ENCODE results near the gene SPATC1L. TPM values are rescaled to one million over a fixed set of nuclear protein-coding genes. Genes with fewer than 3 reads are reported as not detected.

SPATC1L gene
- total and polyA plus RNA-seq, 2 donors (not counting 3 experiments of a cell fraction or from before 2014, with no cell fraction given), result 11.5 to 15.3 TPM

DNA sequence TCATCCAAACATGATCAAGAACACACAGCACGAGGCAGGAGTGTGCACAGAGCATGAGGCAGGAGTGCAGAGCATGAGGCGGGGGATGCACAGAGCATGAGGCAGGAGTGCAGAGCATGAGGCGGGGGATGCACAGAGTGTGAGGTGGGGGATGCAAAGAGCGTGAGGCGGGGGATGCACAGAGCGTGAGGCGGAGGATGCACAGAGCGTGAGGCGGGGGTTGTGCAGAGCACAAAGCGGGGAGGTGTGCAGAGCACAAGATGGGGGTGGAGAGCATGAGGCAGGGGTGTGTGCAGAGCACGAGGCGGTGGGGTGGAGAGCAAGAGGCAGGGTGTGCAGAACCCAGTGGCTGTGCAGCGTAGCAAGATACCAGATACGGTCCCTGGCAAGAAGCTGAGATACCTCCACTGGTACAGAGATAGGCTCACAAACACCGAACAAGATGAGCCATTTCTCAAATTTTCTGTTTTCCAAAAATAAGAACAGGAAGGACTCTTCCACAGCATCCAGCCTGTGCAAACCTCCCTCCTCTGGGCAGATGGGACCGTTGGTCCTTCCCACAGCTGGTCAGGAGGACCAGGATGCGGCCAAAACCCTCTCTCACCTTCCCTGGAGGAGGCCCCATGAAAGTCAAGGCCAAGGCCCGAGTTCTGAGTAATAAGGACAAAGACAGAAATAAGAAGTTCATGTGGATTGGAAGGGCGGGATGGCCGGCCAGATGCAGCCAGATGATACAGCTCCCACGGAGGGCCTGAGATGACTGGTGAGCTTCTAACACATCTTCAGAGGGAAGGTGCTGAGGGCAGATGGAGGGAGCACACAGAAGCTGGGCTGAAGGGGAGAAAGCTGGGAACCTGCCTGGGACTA lies 12.0 kb downstream of the SPATC1L start:
- intact Hi-C loops (cut with micrococcal nuclease) (no loop called here), dilution Hi-C loops (cut with MboI; ENCODE audit: extremely low pct_ligation_motif_present, low sequenced_read_pairs) (no loop called here)
- Histone ChIP-seq H3K27me3 (ENCODE audit: control insufficient read depth in 2 of 2, insufficient read depth in 2 of 2, low read length in 2 of 2) (peaks cover 2 to 11% of the 10 kb centered on the region in 2 experiments), H3K36me3 (ENCODE audit: control insufficient read depth in 2 of 2, extremely low read depth in 1 of 2, insufficient read depth in 2 of 2, low read length in 2 of 2) (no peaks in the 10 kb centered on the region), H3K9me1 (replicated peaks; ENCODE audit: control insufficient read depth, extremely low read depth, insufficient read depth, low read length) (no peaks in the 10 kb centered on the region), H3K4me1 (ENCODE audit: control insufficient read depth, extremely low read depth, insufficient read depth, low read length) (no peaks in the 10 kb centered on the region), H3K4me2 (ENCODE audit: insufficient read depth, low read length) (no peak overlapping the region), H3K79me2 (ENCODE audit: control insufficient read depth, insufficient read depth, low read length) (no peaks in the 10 kb centered on the region), H3K27ac (ENCODE audit: insufficient read depth, low read depth, low read length) (no peak overlapping the region), H2AFZ (ENCODE audit: low read depth, low read length) (no peak overlapping the region), H3K4me3 (replicated peaks in 1 of 3; ENCODE audit: insufficient read depth in 1 of 3, low read depth in 1 of 3, low read length in 3 of 3) (no peak overlapping the region), H3K9ac (replicated peaks; ENCODE audit: extremely low read depth, insufficient read depth, low read length) (no peak overlapping the region), H3K9me3 (replicated peaks; ENCODE audit: control insufficient read depth, insufficient read depth, low read length) (no peaks in the 10 kb centered on the region), H4K20me1 (replicated peaks; ENCODE audit: control insufficient read depth, extremely low read depth, insufficient read depth, low read length) (no peaks in the 10 kb centered on the region)
- TF ChIP-seq FOS (IDR thresholded peaks at IDR 0.05; ENCODE audit: borderline replicate concordance, insufficient read depth, low read length) (no peak), MYC (IDR thresholded peaks at IDR 0.05; ENCODE audit: low read depth, low read length) (no peak), GATA2 (IDR thresholded peaks at IDR 0.05; ENCODE audit: insufficient read depth, insufficient read length, low read depth, low read length) (no peak), EZH2 (IDR thresholded peaks at IDR 0.05; ENCODE audit: borderline replicate concordance, low read depth, low read length, severe bottlenecking) (no peak), JUN (IDR thresholded peaks at IDR 0.05; ENCODE audit: borderline replicate concordance, insufficient read depth, insufficient read length, low read depth) (no peak), POLR2A (IDR thresholded peaks at IDR 0.05; ENCODE audit: low read depth, low read length) (no peak), POLR2AphosphoS5 (IDR thresholded peaks at IDR 0.05; ENCODE audit: insufficient read depth, low read depth, low read length) (no peak)
- TF ChIP-seq, protein P1, sequence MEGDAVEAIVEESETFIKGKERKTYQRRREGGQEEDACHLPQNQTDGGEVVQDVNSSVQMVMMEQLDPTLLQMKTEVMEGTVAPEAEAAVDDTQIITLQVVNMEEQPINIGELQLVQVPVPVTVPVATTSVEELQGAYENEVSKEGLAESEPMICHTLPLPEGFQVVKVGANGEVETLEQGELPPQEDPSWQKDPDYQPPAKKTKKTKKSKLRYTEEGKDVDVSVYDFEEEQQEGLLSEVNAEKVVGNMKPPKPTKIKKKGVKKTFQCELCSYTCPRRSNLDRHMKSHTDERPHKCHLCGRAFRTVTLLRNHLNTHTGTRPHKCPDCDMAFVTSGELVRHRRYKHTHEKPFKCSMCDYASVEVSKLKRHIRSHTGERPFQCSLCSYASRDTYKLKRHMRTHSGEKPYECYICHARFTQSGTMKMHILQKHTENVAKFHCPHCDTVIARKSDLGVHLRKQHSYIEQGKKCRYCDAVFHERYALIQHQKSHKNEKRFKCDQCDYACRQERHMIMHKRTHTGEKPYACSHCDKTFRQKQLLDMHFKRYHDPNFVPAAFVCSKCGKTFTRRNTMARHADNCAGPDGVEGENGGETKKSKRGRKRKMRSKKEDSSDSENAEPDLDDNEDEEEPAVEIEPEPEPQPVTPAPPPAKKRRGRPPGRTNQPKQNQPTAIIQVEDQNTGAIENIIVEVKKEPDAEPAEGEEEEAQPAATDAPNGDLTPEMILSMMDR (IDR thresholded peaks at IDR 0.05; ENCODE audit: extremely low read depth in 1 of 2, insufficient read depth in 1 of 2, low read depth in 1 of 2, low read length in 2 of 2), result no peak
- TF ChIP-seq, protein P2, sequence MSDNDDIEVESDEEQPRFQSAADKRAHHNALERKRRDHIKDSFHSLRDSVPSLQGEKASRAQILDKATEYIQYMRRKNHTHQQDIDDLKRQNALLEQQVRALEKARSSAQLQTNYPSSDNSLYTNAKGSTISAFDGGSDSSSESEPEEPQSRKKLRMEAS (IDR thresholded peaks at IDR 0.05; ENCODE audit: insufficient read depth, insufficient read length), result no peak
- BruUV-seq (replicated peaks), result no TSS peak
- ChIA-PET CTCF (interaction anchor here (0.8 to 1.2 kb wide), 3 partner anchors 12 to 29 kb away, joined by 3 to 4 read pairs (median 3); no protein-coding TSS in a partner anchor), POLR2A (no interaction called here)
- FAIRE-seq (no peak), DNase-seq (ENCODE audit: low read depth, low spot score) (no peak)
